ENCODE results near the gene FECH. TPM values are rescaled to one million over a fixed set of nuclear protein-coding genes. Genes with fewer than 3 reads are reported as not detected.

Gene FECH
- total RNA-seq, 2 donors from 2014 or later: 34.4 to 39.6 TPM

- H3K9me3 ChIP-seq: no peaks in the 10 kb centered on the region
- H3K27me3 ChIP-seq (replicated peaks; ENCODE audit: insufficient read depth): no peaks in the 10 kb centered on the region
- peaks cover 12 to 14% of the 10 kb centered on the region in 2 donors for H3K4me1 ChIP-seq (ENCODE audit: control insufficient read depth in 1 of 2, low read depth in 2 of 2)
- ATAC-seq (ENCODE audit: insufficient number of reproducible peaks, low FRiP score, low read depth) (no peak), DNase-seq (ENCODE audit: low spot score) (no peak)
- no peak overlapping the region for H3K27ac ChIP-seq
- H3K4me3 ChIP-seq: no peak overlapping the region
- no peak for TF ChIP-seq CTCF (IDR thresholded peaks at IDR 0.05)
- peaks cover 17% of the 10 kb centered on the region for H3K36me3 ChIP-seq
Measured at GRCh38 chr18:57581301-57581934, 5.1 kb downstream of the FECH start.

GRCh38 chr18:57579934-57580333, 6.6 kb downstream of the FECH start:
- ATAC-seq (ENCODE audit: insufficient number of reproducible peaks, low FRiP score, low read depth): no peak
- no peak for DNase-seq (ENCODE audit: low spot score)
- no peaks in the 10 kb centered on the region for H3K27me3 ChIP-seq (replicated peaks; ENCODE audit: insufficient read depth)
- TF ChIP-seq CTCF (IDR thresholded peaks at IDR 0.05): no peak
- H3K27ac ChIP-seq: no peak overlapping the region
- H3K4me1 ChIP-seq (ENCODE audit: control insufficient read depth in 1 of 2, low read depth in 2 of 2): peaks cover 2 to 3% of the 10 kb centered on the region in 2 donors
- H3K4me3 ChIP-seq: no peak overlapping the region
- no peaks in the 10 kb centered on the region for H3K9me3 ChIP-seq
- H3K36me3 ChIP-seq: peaks cover 25% of the 10 kb centered on the region

GRCh38 chr18:57576316-57576715, 10.2 kb downstream of the FECH start:
- no peak for DNase-seq (ENCODE audit: low spot score)
- TF ChIP-seq CTCF (IDR thresholded peaks at IDR 0.05): no peak
- Histone ChIP-seq H3K27me3 (replicated peaks; ENCODE audit: insufficient read depth) (no peaks in the 10 kb centered on the region), H3K36me3 (peaks cover 35% of the 10 kb centered on the region), H3K27ac (no peak overlapping the region), H3K4me3 (no peak overlapping the region), H3K9me3 (no peaks in the 10 kb centered on the region), H3K4me1 (ENCODE audit: control insufficient read depth in 1 of 2, low read depth in 2 of 2) (no peaks in the 10 kb centered on the region)
- no peak for ATAC-seq (ENCODE audit: insufficient number of reproducible peaks, low FRiP score, low read depth)

- ATAC-seq (ENCODE audit: insufficient number of reproducible peaks, low FRiP score, low read depth): no peak
- Histone ChIP-seq H3K27me3 (replicated peaks; ENCODE audit: insufficient read depth) (no peaks in the 10 kb centered on the region), H3K9me3 (no peaks in the 10 kb centered on the region), H3K4me1 (ENCODE audit: control insufficient read depth in 1 of 2, low read depth in 2 of 2) (no peaks in the 10 kb centered on the region), H3K27ac (no peak overlapping the region), H3K4me3 (no peak overlapping the region), H3K36me3 (peaks cover 40% of the 10 kb centered on the region)
- DNase-seq (ENCODE audit: low spot score): no peak
- no peak for TF ChIP-seq CTCF (IDR thresholded peaks at IDR 0.05)
Measured at GRCh38 chr18:57575542-57575941, 11.0 kb downstream of the FECH start.

- Histone ChIP-seq H3K4me3 (no peak overlapping the region), H3K9me3 (no peaks in the 10 kb centered on the region), H3K27me3 (replicated peaks; ENCODE audit: insufficient read depth) (no peaks in the 10 kb centered on the region), H3K27ac (no peak overlapping the region), H3K36me3 (peaks cover 37% of the 10 kb centered on the region), H3K4me1 (ENCODE audit: control insufficient read depth in 1 of 2, low read depth in 2 of 2) (no peaks in the 10 kb centered on the region)
- no peak for TF ChIP-seq CTCF (IDR thresholded peaks at IDR 0.05)
- no peak for DNase-seq (ENCODE audit: low spot score)
- no peak for ATAC-seq (ENCODE audit: insufficient number of reproducible peaks, low FRiP score, low read depth)
Measured at GRCh38 chr18:57574866-57575265, 11.6 kb downstream of the FECH start.
